Subcutaneous abdominal adipose tissue (tissue), 5 donors: ENCODE measurements around the gene EIPR1.

Experiments used
- H3K27ac ChIP-seq: one replicate; pipeline ENCODE4 v1.7.0; 2013; ENCODE audit warnings: low read depth, mild to moderate bottlenecking, inconsistent platforms, low read length, moderate library complexity
- H3K27me3 ChIP-seq, 5 donors: one replicate each; pipeline ENCODE4 v1.7.0; 2013; ENCODE audit warnings: low read length in 5 of 5, inconsistent platforms in 1 of 5; ENCODE audit not compliant: control insufficient read depth in 5 of 5, insufficient read depth in 4 of 5
- H3K36me3 ChIP-seq, 5 donors: one replicate each; pipeline ENCODE4 v1.7.0; 2013; ENCODE audit warnings: low read length in 5 of 5; ENCODE audit not compliant: control insufficient read depth in 5 of 5, insufficient read depth in 5 of 5
- H3K4me1 ChIP-seq, 5 donors: one replicate each; pipeline ENCODE4 v1.7.0; 2013; ENCODE audit warnings: low read length in 5 of 5, mild to moderate bottlenecking in 3 of 5, moderate library complexity in 1 of 5; ENCODE audit not compliant: control insufficient read depth in 5 of 5, insufficient read depth in 5 of 5
- H3K4me3 ChIP-seq, 5 donors: one replicate each; pipeline ENCODE4 v1.7.0; 2013; ENCODE audit warnings: low read length in 5 of 5, low read depth in 1 of 5
- H3K9ac ChIP-seq, 5 donors: one replicate each; pipeline ENCODE4 v1.7.0; 2013; ENCODE audit warnings: low read length in 5 of 5, mild to moderate bottlenecking in 4 of 5, moderate library complexity in 3 of 5
- H3K9me3 ChIP-seq, 5 donors: one replicate each; pipeline ENCODE4 v1.7.0; 2013; ENCODE audit warnings: low read length in 5 of 5; ENCODE audit not compliant: control insufficient read depth in 5 of 5
- donor health status: healthy.
- donor health status: healthy.
- donor health status: healthy.
- donor health status: healthy.
- donor health status: healthy.

Gene EIPR1

GRCh38 chr2:3211256-3212060, 166.2 kb downstream of the EIPR1 start:
- Histone ChIP-seq H3K36me3 (peaks cover 0 to 24% (median 11%) of the 10 kb centered on the region in 5 donors), H3K9me3 (no peaks in the 10 kb centered on the region), H3K4me1 (no peaks in the 10 kb centered on the region), H3K4me3 (no peak overlapping the region), H3K27ac (no peak overlapping the region), H3K27me3 (no peaks in the 10 kb centered on the region), H3K9ac (no peak overlapping the region)

- H3K27ac ChIP-seq: no peak overlapping the region
- H3K4me3 ChIP-seq: no peak overlapping the region
- H3K9me3 ChIP-seq: peaks cover 0 to 5% (median 0%) of the 10 kb centered on the region in 5 donors
- H3K36me3 ChIP-seq: peaks cover 0 to 24% (median 11%) of the 10 kb centered on the region in 5 donors
- H3K27me3 ChIP-seq: no peaks in the 10 kb centered on the region
- H3K9ac ChIP-seq: no peak overlapping the region
- no peaks in the 10 kb centered on the region for H3K4me1 ChIP-seq
Measured at GRCh38 chr2:3210257-3210656, 167.4 kb downstream of the EIPR1 start.

- Histone ChIP-seq H3K27ac (no peak overlapping the region), H3K9ac (no peak overlapping the region), H3K36me3 (peaks cover 0 to 27% (median 11%) of the 10 kb centered on the region in 5 donors), H3K27me3 (no peaks in the 10 kb centered on the region), H3K4me3 (no peak overlapping the region), H3K4me1 (no peaks in the 10 kb centered on the region), H3K9me3 (peaks cover 0 to 8% (median 0%) of the 10 kb centered on the region in 5 donors)
Measured at GRCh38 chr2:3209258-3209657, 168.4 kb downstream of the EIPR1 start.

GRCh38 chr2:3208591-3208990, 169.0 kb downstream of the EIPR1 start:
- Histone ChIP-seq H3K27me3 (no peaks in the 10 kb centered on the region), H3K27ac (no peak overlapping the region), H3K9me3 (peaks cover 0 to 8% (median 0%) of the 10 kb centered on the region in 5 donors), H3K36me3 (peaks cover 0 to 30% (median 12%) of the 10 kb centered on the region in 5 donors), H3K4me3 (no peak overlapping the region), H3K4me1 (no peaks in the 10 kb centered on the region), H3K9ac (no peak overlapping the region)

GRCh38 chr2:3208179-3208578, 169.4 kb downstream of the EIPR1 start:
- Histone ChIP-seq H3K9ac (no peak overlapping the region), H3K4me3 (no peak overlapping the region), H3K4me1 (no peaks in the 10 kb centered on the region), H3K27me3 (no peaks in the 10 kb centered on the region), H3K36me3 (peaks cover 0 to 30% (median 12%) of the 10 kb centered on the region in 5 donors), H3K9me3 (peaks cover 0 to 8% (median 0%) of the 10 kb centered on the region in 5 donors), H3K27ac (no peak overlapping the region)

GRCh38 chr2:3207091-3207491, 170.5 kb downstream of the EIPR1 start:
- Histone ChIP-seq H3K27me3 (no peaks in the 10 kb centered on the region), H3K9me3 (peaks cover 0 to 8% (median 0%) of the 10 kb centered on the region in 5 donors), H3K4me1 (no peaks in the 10 kb centered on the region), H3K9ac (no peak overlapping the region), H3K36me3 (peaks cover 0 to 26% (median 10%) of the 10 kb centered on the region in 5 donors), H3K27ac (no peak overlapping the region), H3K4me3 (no peak overlapping the region)

- Histone ChIP-seq H3K27ac (no peak overlapping the region), H3K9me3 (peaks cover 0 to 8% (median 0%) of the 10 kb centered on the region in 5 donors), H3K36me3 (peaks cover 0 to 20% (median 7%) of the 10 kb centered on the region in 5 donors), H3K9ac (no peak overlapping the region), H3K4me3 (no peak overlapping the region), H3K27me3 (no peaks in the 10 kb centered on the region), H3K4me1 (no peaks in the 10 kb centered on the region)
Measured at GRCh38 chr2:3205845-3206244, 171.8 kb downstream of the EIPR1 start.

GRCh38 chr2:3204031-3204821, 173.4 kb downstream of the EIPR1 start:
- Histone ChIP-seq H3K36me3 (peaks cover 0 to 17% (median 5%) of the 10 kb centered on the region in 5 donors), H3K27ac (no peak overlapping the region)

GRCh38 chr2:3203497-3204019, 174.1 kb downstream of the EIPR1 start:
- Histone ChIP-seq H3K9me3 (peaks cover 0 to 8% (median 0%) of the 10 kb centered on the region in 5 donors), H3K36me3 (peaks cover 0 to 14% (median 5%) of the 10 kb centered on the region in 5 donors), H3K9ac (no peak overlapping the region), H3K4me1 (no peaks in the 10 kb centered on the region), H3K27me3 (no peaks in the 10 kb centered on the region), H3K4me3 (no peak overlapping the region), H3K27ac (no peak overlapping the region)

More at GRCh38 chr2:3204031-3204821, 173.4 kb downstream of the EIPR1 start:
- Histone ChIP-seq H3K4me1 (no peaks in the 10 kb centered on the region), H3K9ac (no peak overlapping the region), H3K4me3 (no peak overlapping the region), H3K27me3 (no peaks in the 10 kb centered on the region), H3K9me3 (peaks cover 0 to 8% (median 0%) of the 10 kb centered on the region in 5 donors)
